HG03575 (cell line): ENCODE measurements around the gene TRIM25.
A peak's percentile ranks its signal among the peaks of the same experiment; 100 is the strongest.
"Not testable (repeated sequence)": the region's sequence is repeated elsewhere in the genome, so short reads cannot be mapped to it uniquely, and the experiment has no call there.

ENCODE experiments used
- ATAC-seq: cut with Tn5 transposase; IDR thresholded peaks from one replicate; pipeline ENCODE4 v1.9.1; 2021; ENCODE audit not compliant: unreplicated experiment, insufficient number of reproducible peaks, low FRiP score; ENCODE audit errors: extremely low read depth

The TRIM25 gene

GRCh38 chr17:56913867-56914580 lies at the start of gene TRIM25:
TSS of gene TRIM25 (minus strand) at chr17:56914049. CDS start at chr17:56913988, 61 bp downstream.
- no peak for ATAC-seq

- ATAC-seq = peak; percentile 67
These were observed 47.0 kb upstream of the TRIM25 start, which contains the start of gene COIL for GRCh38 chr17:56960596-56961538. TSS of gene COIL (minus strand) at chr17:56961050. CDS start at chr17:56961019, 31 bp downstream.

GRCh38 chr17:56956992-56957391 lies 43.1 kb upstream of the TRIM25 start:
- ATAC-seq = no peak

- no peak for ATAC-seq
These were observed 35.7 kb upstream of the TRIM25 start for GRCh38 chr17:56949595-56949994.

- ATAC-seq = no peak
These were observed 34.6 kb upstream of the TRIM25 start for GRCh38 chr17:56948491-56948890.

- no peak for ATAC-seq
These were observed 33.9 kb upstream of the TRIM25 start for GRCh38 chr17:56947741-56948140.

- ATAC-seq = no peak
These were observed 32.2 kb upstream of the TRIM25 start for GRCh38 chr17:56945938-56946505.

GRCh38 chr17:56943505-56944125 lies 29.8 kb upstream of the TRIM25 start:
- ATAC-seq = no peak

- ATAC-seq = no peak
These were observed 26.1 kb upstream of the TRIM25 start for GRCh38 chr17:56939869-56940484.

- ATAC-seq = not testable (repeated sequence)
These were observed 24.4 kb upstream of the TRIM25 start for GRCh38 chr17:56938206-56938605.

GRCh38 chr17:56937687-56938086 lies 23.8 kb upstream of the TRIM25 start:
- ATAC-seq = no peak

GRCh38 chr17:56936697-56937322 lies 23.0 kb upstream of the TRIM25 start:
- ATAC-seq = no peak

GRCh38 chr17:56935461-56935860 lies 21.6 kb upstream of the TRIM25 start:
- no peak for ATAC-seq

GRCh38 chr17:56934280-56934679 lies 20.4 kb upstream of the TRIM25 start:
- ATAC-seq = no peak

GRCh38 chr17:56933868-56934267 lies 20.0 kb upstream of the TRIM25 start:
- ATAC-seq = no peak

GRCh38 chr17:56933151-56933745 lies 19.4 kb upstream of the TRIM25 start:
- no peak for ATAC-seq

- ATAC-seq = no peak
These were observed 17.0 kb upstream of the TRIM25 start for GRCh38 chr17:56930739-56931337.
